ENCODE results near the gene MDFIC.

Gene MDFIC

DNA sequence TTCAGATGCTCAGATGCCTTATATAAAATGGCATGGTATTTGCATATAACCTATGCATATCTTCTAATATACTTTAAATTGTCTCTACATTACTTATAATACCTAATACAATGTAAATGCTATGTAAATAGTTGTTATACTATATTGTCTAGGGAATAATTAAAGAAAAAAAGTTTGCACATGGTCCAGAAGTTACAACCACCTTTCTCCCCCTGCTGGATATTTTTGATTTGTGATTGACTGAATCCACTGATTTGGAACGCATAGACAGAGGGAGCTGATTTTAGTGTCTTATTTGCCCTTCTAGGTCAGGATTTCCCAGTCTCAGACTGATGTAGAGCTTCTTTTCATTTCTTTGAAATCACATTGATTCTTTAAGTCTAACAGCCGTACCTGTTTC, 31.8 kb downstream of the MDFIC start:
- DNase-seq (ENCODE audit: low read depth), result no peak

DNA sequence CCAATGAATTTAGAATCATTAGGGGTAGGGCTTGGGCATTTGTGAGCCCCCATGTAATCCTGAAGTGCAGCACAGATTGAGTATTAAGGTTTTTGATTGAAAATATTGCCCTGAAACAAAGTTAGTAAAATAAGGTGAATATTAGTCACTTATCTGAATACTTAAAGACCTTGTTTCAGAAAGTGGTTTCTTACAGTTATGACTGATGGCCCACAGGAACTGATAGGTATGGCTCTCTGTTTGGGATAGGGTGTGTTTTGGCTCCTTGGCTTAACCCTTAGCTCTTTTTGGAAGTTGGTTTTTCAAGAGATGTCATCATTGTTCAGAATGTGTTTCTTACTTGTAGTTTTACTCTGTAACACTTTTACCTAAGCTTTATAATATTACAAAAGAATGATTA, 34.8 kb downstream of the MDFIC start:
- no peak for DNase-seq (ENCODE audit: low read depth)

DNA sequence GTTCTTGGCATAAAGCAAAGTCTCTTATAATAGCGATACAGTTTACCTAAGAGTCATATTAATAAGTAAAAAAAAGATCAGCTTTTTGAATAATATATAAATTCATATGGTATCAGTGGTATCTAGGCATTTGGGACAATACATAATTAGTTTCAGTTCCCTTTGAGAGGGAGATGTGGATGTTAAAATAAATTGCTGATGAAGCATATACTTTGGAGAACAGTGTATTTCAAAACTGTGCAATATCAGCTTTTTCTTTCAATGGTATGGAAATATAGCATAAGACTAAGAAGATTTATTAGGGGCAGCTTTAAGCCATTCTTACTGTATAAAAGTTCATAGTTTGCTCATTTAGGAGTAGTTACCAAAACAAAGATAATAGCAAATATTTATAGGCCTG, 35.5 kb downstream of the MDFIC start:
- no peak for DNase-seq (ENCODE audit: low read depth)

DNA sequence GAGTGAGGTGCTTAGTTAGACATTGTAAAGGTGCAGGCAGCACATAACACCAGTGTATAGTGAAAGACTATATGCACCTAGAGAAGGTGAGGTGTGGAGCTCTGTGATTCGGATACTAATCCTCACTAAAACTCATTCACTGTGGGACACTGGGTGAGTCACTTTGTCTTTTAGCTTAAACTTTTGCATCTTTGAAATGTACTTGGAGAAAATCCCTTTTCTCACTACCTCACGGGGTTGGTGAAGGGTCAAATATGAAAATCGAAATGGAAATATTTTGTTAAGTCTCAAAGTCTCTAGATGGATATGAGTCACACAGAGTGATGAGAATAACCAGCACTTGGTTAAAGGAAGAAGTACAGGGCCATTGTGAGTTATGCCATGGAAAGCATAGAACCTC, 38.0 kb downstream of the MDFIC start:
- DNase-seq (ENCODE audit: low read depth), result no peak

DNA sequence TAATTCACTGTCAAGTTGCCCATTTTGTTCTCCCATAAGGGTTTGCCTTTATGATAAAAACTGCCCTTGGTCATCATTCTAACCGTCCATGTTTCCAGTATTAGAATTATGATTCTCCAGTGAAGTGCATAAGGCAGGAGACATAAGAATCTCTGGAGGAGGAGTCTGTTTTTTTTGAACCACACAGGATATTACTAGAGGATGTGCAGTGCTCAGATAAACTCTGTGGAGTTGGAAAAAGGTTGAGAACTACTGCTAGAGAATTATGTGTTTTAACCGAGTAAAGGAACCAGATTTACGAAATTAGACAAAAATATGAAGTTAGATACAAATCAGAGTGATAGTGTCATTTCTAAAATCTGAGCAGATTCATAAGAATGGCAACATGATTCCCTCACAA, 40.5 kb downstream of the MDFIC start:
- no peak for DNase-seq (ENCODE audit: low read depth)

DNA sequence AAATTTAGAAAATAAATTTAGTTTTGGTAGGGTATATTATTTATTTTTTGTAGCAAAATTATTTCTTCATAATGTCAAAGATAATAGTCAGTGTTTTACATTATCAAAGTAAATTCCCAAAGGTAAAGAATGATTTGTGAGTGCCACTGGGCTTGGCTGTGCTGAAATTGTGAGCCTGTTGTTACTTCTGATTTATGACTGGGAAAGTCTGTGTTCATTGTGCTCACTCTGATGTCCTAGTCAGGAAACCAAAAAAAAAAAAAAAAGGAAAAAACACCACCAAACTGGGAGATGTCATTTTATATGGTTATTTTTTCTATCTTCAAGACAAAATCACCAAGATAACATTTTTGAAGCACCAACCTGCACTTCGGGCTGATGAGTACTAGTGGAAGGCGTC, 44.3 kb downstream of the MDFIC start:
- no peak for DNase-seq (ENCODE audit: low read depth)

DNA sequence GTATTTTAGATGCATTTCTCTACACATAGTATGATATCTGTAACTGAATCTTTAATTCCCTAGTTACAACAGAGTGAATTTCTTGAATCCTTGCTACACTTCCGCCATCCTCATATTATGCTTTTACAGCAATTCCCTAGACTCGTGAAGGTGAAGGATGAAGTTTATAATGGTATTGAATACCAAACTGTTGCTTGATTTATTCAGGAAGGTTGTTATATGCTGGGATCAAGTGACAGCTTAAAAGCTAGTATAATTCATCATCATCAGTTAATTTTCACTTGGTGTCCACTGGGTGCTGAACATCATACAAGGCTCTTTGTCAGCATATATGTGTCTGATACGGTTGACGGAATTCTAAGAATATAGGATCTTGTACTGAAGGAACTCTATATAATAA, 47.2 kb downstream of the MDFIC start:
- DNase-seq (ENCODE audit: low read depth), result no peak

DNA sequence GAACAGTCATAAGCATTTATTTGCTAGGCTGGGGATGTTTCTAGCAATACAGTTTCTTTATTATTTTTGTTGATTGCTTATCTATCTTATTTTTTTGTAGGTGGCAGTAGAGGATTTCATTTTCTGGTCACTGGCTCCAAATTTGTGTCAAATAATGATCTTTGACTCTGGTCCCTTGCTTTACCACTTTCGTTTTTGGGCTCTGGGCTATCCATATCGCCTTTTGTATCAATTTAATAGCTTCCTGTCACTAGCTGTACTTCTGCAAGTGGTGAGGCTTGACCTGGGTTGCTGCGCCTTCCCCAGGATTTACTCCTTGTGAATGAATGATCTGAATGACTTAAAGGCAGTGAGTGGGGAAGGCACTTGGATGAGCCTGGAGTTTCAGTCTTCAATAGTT, 48.4 kb downstream of the MDFIC start:
- DNase-seq (ENCODE audit: low read depth), result no peak

DNA sequence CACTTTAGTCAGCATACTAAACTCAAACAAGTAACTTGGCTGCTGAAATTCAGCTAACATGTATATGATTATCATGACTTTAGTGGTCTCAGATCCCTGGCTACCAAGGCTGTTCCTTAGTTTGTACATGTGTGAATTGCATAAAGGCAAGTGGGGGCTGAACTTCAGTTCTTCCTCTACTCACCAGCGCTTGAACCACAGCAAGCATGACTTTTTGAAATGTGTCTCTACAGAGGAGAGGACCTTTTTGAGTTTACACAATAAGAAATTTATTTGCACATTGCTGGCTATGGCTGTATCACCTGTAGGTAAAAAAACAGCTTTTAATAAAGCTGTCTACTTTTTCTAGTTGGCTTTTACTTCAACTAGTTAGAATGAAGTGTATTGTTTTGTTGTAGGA, 48.8 kb downstream of the MDFIC start:
- DNase-seq (ENCODE audit: low read depth), result no peak

DNA sequence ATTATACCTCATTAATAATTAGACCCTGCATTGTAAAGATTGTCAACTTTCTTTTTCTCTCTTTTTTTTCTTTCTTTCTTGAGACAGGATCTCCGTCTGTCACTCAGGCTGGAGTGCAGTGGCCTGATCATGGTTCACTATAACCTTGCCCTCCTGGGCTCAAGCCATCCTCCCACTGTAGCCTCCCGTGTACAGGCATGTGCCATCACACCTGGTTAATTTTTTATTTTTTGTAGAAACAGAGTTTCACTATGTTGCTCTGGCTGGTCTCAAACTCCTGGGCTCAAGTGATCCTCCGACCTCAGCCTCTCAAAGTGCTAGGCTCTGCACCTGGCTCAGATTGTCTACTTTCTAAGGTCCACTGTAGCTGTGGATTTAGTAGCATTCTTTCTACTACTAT, 50.7 kb downstream of the MDFIC start:
- no peak for DNase-seq (ENCODE audit: low read depth)

DNA sequence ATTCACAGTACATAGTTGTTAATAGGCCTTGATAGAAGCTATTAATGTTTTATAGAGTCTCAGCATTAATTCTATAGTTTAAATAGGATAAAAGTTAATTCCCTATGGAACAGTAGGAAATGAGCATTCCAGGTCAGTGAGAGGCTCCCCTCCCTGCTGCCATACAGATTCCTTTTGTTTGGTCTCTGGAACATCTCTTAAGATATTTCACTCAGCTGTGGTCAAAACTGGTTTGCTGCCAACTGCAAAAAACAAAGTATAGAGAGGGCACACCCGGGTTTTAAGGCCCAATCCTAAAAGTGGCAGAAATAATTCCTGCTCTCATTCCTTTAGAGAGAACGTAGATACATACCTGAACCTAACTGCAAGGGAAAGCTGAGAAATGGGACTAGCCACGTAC, 51.3 kb downstream of the MDFIC start:
- no peak for DNase-seq (ENCODE audit: low read depth)

DNA sequence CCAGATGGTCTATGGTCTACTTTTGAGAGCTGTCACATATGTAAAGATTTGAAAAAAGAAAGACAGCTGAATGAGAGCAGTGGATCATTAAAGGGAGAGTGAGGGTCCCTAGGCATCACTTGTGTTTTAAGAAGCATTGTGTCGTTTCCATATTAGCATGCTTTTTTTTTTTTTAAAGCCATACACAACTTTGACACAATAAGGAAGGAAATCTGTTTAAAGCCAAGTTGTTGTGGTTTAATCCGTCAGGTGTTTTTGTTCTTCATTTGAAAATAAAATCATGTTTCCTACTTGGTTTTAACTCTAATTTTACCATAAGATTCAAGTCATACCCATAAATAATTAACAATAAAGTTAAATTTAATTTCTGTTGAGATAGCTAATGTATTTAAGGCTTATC, 53.5 kb downstream of the MDFIC start:
- DNase-seq (ENCODE audit: low read depth), result no peak

DNA sequence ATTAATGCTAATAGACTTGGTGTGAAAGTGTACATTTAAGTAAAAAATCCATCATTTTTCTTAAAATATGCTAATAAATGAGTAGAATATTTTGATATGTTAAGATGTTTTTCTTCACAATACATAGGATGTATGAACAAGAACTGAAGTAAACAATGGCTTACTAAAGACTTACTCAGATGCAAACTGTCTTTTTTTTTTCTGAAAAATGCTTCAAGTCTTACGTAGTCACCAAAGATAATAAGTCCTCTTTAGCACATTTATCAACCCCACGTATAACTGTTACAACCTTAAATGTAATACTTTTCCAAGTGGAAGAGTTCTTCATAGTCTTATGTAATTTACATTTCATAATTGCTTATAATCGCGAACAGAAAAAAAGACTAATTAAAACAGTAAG, 54.8 kb downstream of the MDFIC start:
- no peak for DNase-seq (ENCODE audit: low read depth)

DNA sequence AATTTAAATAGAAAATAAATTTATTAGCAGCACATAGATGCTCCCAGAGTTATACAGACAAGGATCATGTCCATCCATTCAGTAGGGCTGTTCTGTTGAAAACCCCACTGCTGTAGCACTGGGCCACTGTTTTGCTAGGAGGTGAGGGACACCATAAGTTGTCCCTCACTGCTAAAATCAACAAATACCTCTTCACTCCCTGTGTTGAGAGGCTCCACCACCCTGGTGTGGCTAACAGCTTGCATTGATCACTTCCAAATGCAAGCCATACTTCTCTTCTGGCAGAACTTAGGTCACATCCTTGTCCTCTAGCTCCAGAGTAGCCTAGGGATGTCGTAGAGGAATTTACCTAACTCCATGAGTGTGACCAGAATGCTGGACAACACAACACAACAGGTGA, 55.4 kb downstream of the MDFIC start:
- no peak for DNase-seq (ENCODE audit: low read depth)

DNA sequence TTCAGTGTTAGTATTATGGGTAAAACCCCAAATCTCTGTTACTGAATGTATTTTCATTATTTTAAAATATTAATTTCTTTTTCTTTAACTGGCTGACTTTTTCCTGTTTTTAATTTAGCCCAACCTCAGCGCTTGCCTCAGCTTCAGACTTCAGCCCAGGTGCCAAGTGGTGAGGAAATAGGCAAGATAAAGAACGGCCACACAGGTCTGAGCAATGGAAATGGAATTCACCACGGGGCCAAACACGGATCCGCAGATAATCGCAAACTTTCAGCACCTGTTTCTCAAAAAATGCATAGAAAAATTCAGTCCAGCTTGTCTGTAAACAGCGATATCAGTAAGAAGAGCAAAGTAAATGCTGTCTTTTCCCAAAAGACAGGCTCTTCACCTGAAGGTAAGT, 57.5 kb downstream of the MDFIC start:
- DNase-seq (ENCODE audit: low read depth), result no peak

DNA sequence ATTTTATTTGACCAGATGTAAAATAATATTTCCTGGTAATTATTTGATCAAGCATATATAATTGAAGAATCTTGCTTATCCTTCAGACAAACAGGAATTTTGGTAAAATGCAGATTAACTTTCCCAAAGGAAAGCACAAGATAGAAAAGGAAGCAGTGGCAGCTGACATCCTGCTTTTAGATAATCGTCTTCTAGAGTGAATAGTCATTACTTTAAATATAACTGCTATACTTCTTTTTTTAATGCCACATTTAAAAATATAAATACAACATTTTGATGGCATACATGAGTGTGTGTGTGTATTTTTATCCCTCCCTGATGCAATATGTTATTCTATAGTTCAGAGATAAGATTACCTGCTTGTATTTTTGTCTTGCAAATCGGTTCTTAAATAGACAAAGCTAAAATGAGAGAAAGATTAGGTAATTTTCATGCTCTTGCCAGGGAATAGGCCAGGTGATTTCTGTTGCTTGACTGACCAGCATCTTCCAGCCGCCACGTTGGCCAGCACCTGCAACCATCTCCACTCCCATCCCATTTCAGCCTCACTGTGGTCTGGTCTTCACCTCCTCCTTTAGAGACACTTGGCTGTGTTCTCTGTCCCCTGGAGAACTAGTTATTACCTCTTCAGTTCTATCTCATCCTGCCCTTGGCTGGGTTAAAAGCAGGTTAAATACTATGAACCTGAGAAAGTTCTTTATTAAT, 58.1 kb downstream of the MDFIC start:
- no peak for DNase-seq (ENCODE audit: low read depth)

DNA sequence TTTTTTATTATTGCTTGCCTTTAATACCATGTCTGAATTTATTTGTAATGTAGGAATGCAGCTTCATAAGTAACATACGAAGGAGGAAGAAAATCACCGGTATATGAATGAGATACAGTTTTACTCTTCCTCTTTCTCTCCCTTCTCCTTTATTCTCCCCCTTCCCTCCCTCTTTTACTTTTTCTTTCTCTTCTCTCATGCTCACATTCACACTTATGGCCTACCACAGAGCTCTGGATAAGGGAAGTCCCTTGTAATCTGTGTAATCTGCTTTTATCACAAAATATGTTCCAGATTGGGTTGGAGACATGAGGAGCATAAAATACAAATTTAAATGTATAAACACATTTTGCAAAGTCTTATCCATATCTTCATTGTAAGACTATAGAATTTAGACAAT, 59.4 kb downstream of the MDFIC start:
- DNase-seq (ENCODE audit: low read depth), result no peak

DNA sequence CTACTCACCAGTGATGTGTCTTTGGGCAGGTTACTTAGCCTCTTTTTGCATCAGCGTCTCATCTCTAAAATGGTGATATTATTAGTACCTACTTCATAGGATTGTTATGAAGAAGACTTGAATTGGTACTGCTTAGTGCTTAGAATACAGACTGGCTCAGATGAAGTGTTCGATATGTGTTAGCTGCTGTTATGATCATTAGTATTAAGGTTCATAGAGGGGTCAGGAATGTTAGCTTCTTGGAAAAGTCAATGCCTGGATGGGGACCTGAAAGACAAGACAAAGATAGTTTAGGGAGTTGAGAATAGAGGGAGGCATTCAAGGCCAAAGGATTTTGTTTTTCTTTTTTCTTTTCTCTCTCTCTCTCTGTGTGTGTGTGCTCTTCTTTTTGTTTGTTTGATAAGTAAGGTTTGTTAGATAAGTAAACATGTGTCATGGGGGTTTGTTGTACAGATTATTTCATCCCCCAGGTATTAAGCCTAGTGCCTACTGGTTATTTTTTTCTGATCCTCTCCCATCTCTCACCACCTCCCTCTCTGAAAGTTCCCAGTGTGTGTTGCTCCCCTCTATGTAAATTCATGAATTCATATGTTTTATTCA, 63.3 kb downstream of the MDFIC start:
- DNase-seq (ENCODE audit: low read depth), result no peak

DNA sequence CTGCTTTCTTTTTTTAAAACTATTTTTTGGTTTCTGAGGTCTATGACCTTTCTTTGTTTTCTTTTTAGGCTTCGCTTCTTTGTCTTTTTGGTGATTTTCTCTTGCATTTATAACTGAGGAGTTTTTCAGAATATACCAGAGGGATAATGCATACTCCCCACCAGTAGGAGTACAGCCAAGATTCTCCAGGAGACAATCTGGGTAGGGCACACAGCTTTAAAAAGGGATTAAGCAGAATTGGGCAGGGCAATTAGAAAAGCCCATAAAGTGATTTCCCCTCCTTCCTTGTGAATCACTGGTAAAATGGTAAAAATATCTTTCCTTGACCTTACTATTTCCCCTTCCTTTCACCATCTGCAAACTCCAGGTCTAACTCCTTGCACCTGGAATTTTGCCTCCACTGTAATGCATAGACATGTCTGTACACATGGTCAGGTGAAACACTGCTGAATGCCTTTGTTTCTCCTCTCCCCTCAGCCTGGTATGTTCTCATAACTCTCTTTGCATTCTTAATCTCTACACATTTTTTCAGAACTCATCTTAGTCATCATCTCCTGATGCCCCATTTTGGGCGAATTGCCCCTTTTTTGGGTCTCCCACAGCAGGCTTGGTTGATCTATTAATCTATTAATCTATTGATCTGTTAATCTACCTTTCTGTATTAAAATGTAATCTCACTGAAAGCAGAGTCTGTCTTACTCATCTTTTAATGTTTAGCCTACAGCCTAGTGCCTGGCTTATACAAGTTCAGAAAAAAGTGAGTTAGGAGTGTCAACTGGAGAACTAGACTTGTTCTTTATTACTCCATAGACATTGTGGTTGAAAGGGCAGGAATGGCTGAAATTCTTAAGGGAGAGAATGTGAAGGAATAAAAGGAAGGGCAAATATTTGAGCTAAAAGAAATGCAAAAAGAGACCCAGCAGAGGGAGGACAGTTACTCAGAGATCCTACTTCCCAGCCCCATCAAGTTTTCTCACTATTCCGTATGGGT, 64.6 kb downstream of the MDFIC start:
- DNase-seq (ENCODE audit: low read depth), result no peak

DNA sequence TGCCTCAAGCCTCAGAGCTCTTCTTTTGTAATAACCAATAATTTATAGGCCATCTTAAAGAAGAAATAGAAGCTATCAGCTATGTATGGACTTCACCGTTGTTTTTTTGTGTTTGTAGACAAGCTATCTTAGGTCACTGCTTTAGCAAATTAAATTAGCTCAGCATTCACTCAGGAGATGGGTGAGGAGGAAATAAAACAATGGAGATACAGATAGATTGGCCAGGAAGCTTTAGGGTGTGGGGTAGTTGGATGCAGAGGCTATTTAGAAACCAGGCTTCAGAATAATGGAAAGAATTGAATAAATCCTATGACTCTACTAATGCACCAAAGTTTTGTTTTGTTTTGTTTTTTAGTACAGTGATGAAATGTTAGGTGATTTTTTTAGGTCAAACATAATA, 66.1 kb downstream of the MDFIC start:
- DNase-seq (ENCODE audit: low read depth), result no peak

DNA sequence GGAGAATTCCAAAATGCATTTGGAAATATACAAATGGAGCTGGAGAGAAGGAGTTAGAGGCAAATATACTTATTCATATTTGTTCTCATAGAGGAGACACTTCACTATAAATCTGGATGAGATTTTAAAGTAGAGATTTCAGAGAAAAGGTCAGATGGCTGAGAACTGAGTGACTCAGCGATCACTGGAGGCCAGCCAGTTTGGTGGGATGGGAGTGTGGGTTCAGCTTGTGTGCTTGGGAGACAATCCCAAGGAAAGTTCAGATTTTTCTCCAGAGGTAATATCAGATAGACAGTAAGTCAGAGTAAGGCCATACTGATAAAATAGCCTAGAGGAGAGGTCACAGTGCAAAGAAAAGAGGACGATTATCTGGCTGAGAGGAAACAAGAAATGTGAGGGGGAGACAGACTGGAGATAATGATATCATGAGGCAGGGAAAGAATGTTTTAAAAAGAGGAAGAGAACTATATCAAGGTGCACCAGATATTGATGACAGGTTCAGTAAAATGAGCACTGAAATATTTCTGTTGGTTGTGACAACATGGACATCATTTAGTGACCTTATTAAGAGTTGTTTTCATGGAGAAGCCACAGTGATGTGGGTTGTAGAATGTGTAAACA, 67.0 kb downstream of the MDFIC start:
- no peak for DNase-seq (ENCODE audit: low read depth)

DNA sequence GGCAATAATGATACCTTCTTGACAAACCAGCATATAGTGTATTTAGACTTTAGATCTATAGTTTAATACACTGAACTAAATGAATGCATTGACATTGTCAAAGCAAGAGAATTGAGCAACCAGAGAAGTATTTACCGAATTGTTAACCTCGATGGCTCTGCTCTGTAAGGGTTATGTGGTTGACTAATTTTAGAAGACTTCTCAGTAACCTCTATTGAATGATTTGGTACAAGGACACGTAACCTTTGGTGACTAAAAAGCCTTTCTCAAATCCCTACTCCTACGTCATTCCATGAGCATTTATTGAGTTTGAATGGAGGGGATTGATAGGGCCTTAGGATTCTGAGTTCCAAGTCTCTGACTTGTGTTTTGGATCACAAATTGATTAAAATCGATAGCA, 67.6 kb downstream of the MDFIC start:
- DNase-seq (ENCODE audit: low read depth), result no peak

Measured in T-helper 22 cell (primary cell).